Measurements from ENCODE around the gene STXBP6. TPM values are rescaled to one million over a fixed set of nuclear protein-coding genes. Genes with fewer than 3 reads are reported as not detected.

The STXBP6 gene
- total and polyA plus RNA-seq, 2 experiments from 2014 or later: 19.7 to 29.0 TPM

- TF ChIP-seq ZNF462 (CRISPR knock-in tag; IDR thresholded peaks at IDR 0.05): no peak
- TF ChIP-seq ZNF331 (CRISPR knock-in tag; IDR thresholded peaks at IDR 0.05; ENCODE audit: low read depth): no peak
- TF ChIP-seq CTCF (conservative IDR thresholded peaks at IDR 0.05; ENCODE audit: low read depth in 2 of 2): no peak
- TF ChIP-seq STAT1 (IDR thresholded peaks at IDR 0.05; ENCODE audit: unreplicated experiment): no peak
- no peak for TF ChIP-seq EZH2phosphoT487 (IDR thresholded peaks at IDR 0.05; ENCODE audit: unreplicated experiment)
- no peak for TF ChIP-seq EZH2 (IDR thresholded peaks at IDR 0.05; ENCODE audit: low read depth, unreplicated experiment)
- TF ChIP-seq ETS1 (IDR thresholded peaks at IDR 0.05): no peak
- TF ChIP-seq REST (IDR thresholded peaks at IDR 0.05; ENCODE audit: unreplicated experiment): no peak
These were observed 8.5 kb downstream of the STXBP6 start (continued) for GRCh38 chr14:25041484-25041883.

Data from GM23338 (cell line).